Measurements from ENCODE around the gene SUSD4. TPM values are rescaled to one million over a fixed set of nuclear protein-coding genes. Genes with fewer than 3 reads are reported as not detected.

SUSD4 gene
- total and polyA plus RNA-seq, 9 of the 15 experiments (the other 6 are each of a cell fraction or from before 2014, with no cell fraction given) = 0.06 to 1.7 (median 0.09) TPM; not detected in 4

- TF ChIP-seq ZNF217 (CRISPR knock-in tag; IDR thresholded peaks at IDR 0.05) (peak; percentile 91), ETS2 (tag; IDR thresholded peaks at IDR 0.05; ENCODE audit: borderline replicate concordance, poor library complexity, severe bottlenecking) (no peak), ZEB2 (IDR thresholded peaks at IDR 0.05) (peak; percentile 65), SIN3B (IDR thresholded peaks at IDR 0.05; ENCODE audit: low read depth) (no peak), COPS2 (conservative IDR thresholded peaks at IDR 0.05) (no peak), ZNF699 (CRISPR knock-in tag; IDR thresholded peaks at IDR 0.05; ENCODE audit: insufficient replicate concordance) (no peak), ZNF445 (CRISPR knock-in tag; IDR thresholded peaks at IDR 0.05; ENCODE audit: low read depth) (peak; percentile 53; the same call in 1 of the 2 replicates), THRB (CRISPR knock-in tag; conservative IDR thresholded peaks at IDR 0.05) (peak; percentile 58; the same call in 1 of the 2 replicates), ZNF764 (CRISPR knock-in tag; IDR thresholded peaks at IDR 0.05; ENCODE audit: low read depth) (no peak), PML (IDR thresholded peaks at IDR 0.05; ENCODE audit: low read length) (peak; percentile 77; the same call in 1 of the 2 replicates), ZNF57 (CRISPR knock-in tag; IDR thresholded peaks at IDR 0.05) (no peak), ZNF280B (CRISPR knock-in tag; IDR thresholded peaks at IDR 0.05) (no peak), ZNF668 (CRISPR knock-in tag; IDR thresholded peaks at IDR 0.05) (0 out of 2 replicates have a peak, but pooled peaks have one; percentile 62), JUN (IDR thresholded peaks at IDR 0.05; ENCODE audit: borderline replicate concordance, low read depth, low read length) (peak; percentile 94), JUN (CRISPR knock-in tag; IDR thresholded peaks at IDR 0.05; ENCODE audit: borderline replicate concordance) (no peak), ARID3B (CRISPR knock-in tag; IDR thresholded peaks at IDR 0.05; ENCODE audit: borderline replicate concordance) (no peak), HSF4 (CRISPR knock-in tag; IDR thresholded peaks at IDR 0.05; ENCODE audit: borderline replicate concordance) (no peak), MLX (CRISPR knock-in tag; conservative IDR thresholded peaks at IDR 0.05) (no peak), CTCF (IDR thresholded peaks at IDR 0.05 in 2 of 3, conservative IDR thresholded peaks at IDR 0.05 in 1 of 3; ENCODE audit: insufficient read depth in 2 of 3, low read depth in 1 of 3, low read length in 3 of 3) (0 out of 6 replicates have a peak, but pooled peaks of 2 of the 3 experiments have one; percentile 20 to 27), ARID1B (IDR thresholded peaks at IDR 0.05) (peak; percentile 96), ZNF212 (CRISPR knock-in tag; IDR thresholded peaks at IDR 0.05) (0 out of 2 replicates have a peak, but pooled peaks have one; percentile 3)
These were observed 130.4 kb downstream of the SUSD4 start (continued) for GRCh38 chr1:223233410-223234169.

Measured in K562 (cell line).